Stimulated activated naive CD8-positive, alpha-beta T cell treated with anti-CD3 and anti-CD28 coated beads, Interleukin-15, Interleukin-2, amounts not matched to agents 100 U/mL and 50 U/mL, for 24 hours (primary cell): Measurements from ENCODE around the gene CBX1.
A peak's percentile ranks its signal among the peaks of the same experiment; 100 is the strongest.

Experiments used
- ATAC-seq: fragments of 150-1000 bp; cut with Tn5 transposase; one replicate; pipeline ENCODE4 v1.10.0; 2021
- DNase-seq: peaks from one replicate; pipeline ENCODE4 v3.0.0; 2021

Gene CBX1

GRCh38 chr17:48025904-48026501 is 75.3 kb downstream of the CBX1 start:
- ATAC-seq = no peak
- no peak for DNase-seq

- DNase-seq (peak; percentile 98), ATAC-seq (peak; percentile 93)
These were observed 76.0 kb downstream of the CBX1 start for GRCh38 chr17:48025040-48025903.

GRCh38 chr17:48024149-48025039 is 76.9 kb downstream of the CBX1 start:
- peak; percentile 49 for DNase-seq

GRCh38 chr17:48023400-48024148 is 77.7 kb downstream of the CBX1 start:
- ATAC-seq (peak; percentile 14), DNase-seq (peak; percentile 78)

More at GRCh38 chr17:48024149-48025039, 76.9 kb downstream of the CBX1 start:
- ATAC-seq = no peak

GRCh38 chr17:48022901-48023300 is 78.4 kb downstream of the CBX1 start:
- DNase-seq (no peak), ATAC-seq (no peak)

- DNase-seq (no peak), ATAC-seq (no peak)
These were observed 79.3 kb downstream of the CBX1 start for GRCh38 chr17:48021934-48022333.
